K562 (cell line): ENCODE data around the gene TFB2M. TPM values are rescaled to one million over a fixed set of nuclear protein-coding genes. Genes with fewer than 3 reads are reported as not detected.

Source experiments
- BRD4 ChIP-seq: fragments of 200-600 bp; sonication (generic); IDR thresholded peaks from 2 replicates; pipeline ENCODE4 v1.6.1; 2017; ENCODE audit warnings: inconsistent platforms
- CBFB ChIP-seq: sonication (generic); formaldehyde crosslinking; IDR thresholded peaks from 2 replicates; pipeline ENCODE4 v1.4.0; 2020; ENCODE audit warnings: mild to moderate bottlenecking, missing genetic modification reagents
- FOSL1 ChIP-seq: fragments of 200-800 bp; sonication (Bioruptor generic); conservative IDR thresholded peaks from 2 replicates; pipeline ENCODE4 v1.6.1; 2016; ENCODE audit warnings: missing genetic modification characterization, missing compliant biosample characterization
- HDAC8 ChIP-seq: fragments of 450-650 bp; IDR thresholded peaks from 2 replicates; pipeline ENCODE4 v1.6.1; 2016; ENCODE audit warnings: mild to moderate bottlenecking, missing genetic modification characterization, moderate library complexity, missing compliant biosample characterization
- KAT8 ChIP-seq: fragments of 450-650 bp; IDR thresholded peaks from 2 replicates; pipeline ENCODE4 v1.6.1; 2016; ENCODE audit warnings: low read depth, mild to moderate bottlenecking
- POLR2H ChIP-seq: IDR thresholded peaks from 2 replicates; pipeline ENCODE4 v1.6.1; 2016; ENCODE audit warnings: missing genetic modification characterization, low read depth, mild to moderate bottlenecking, control low read depth, missing compliant biosample characterization, moderate library complexity
- POLR3A ChIP-seq: IDR thresholded peaks from 2 replicates; pipeline ENCODE4 v1.6.1; 2011; ENCODE audit warnings: borderline replicate concordance, mild to moderate bottlenecking, moderate library complexity; ENCODE audit not compliant: insufficient read length, insufficient read depth; ENCODE audit errors: extremely low read depth
- RBM39 ChIP-seq: fragments of 200-400 bp; formaldehyde crosslinking; optimal IDR thresholded peaks from 2 replicates; pipeline ENCODE3; 2018; ENCODE audit warnings: low read depth, low read length
- SETDB1 ChIP-seq: IDR thresholded peaks from one replicate; pipeline ENCODE4 v1.6.1; 2012; ENCODE audit warnings: low read length, control low read depth, inconsistent platforms
- SFPQ ChIP-seq: fragments of 200-400 bp; formaldehyde crosslinking; IDR thresholded peaks from 2 replicates; pipeline ENCODE4 v1.6.1; 2017; ENCODE audit warnings: mild to moderate bottlenecking, low read depth, low read length, moderate library complexity
- USF2 ChIP-seq: sonication (generic); formaldehyde crosslinking; IDR thresholded peaks from 2 replicates; pipeline ENCODE4 v1.5.0; 2020; ENCODE audit warnings: missing genetic modification reagents
- ZBTB9 ChIP-seq: fragments of 450-650 bp; formaldehyde crosslinking; IDR thresholded peaks from 2 replicates; pipeline ENCODE4 v1.4.0; 2020; ENCODE audit warnings: mild to moderate bottlenecking, moderate library complexity
- ZNF280B ChIP-seq: fragments of 250-450 bp; sonication (Bioruptor Pico); IDR thresholded peaks from 2 replicates; pipeline ENCODE4 v1.5.1; 2021; ENCODE audit warnings: mild to moderate bottlenecking
- polyA plus RNA-seq, 8 experiments: library from polyadenylated mRNA; depleted of rRNA in 4 of 8; stranded (reverse) in 5 of 8; unstranded in 3 of 8; fragments of >200 nt; fragmentation: Nextera tagmentation in 2 of 8; fragmentation: Illumina TruSeq in 1 of 8; extraction: Ambion mirVana in 2 of 8; extraction: Trizol in 1 of 8; gene quantifications; 2 replicates each; pipeline versions ENCODE4 v1.2.1 to v1.2.3, GENCODE V29; 2011 to 2014; ENCODE audit warnings: inconsistent platforms in 1 of 8, missing spikeins in 1 of 8
- total RNA-seq, 7 experiments: library from RNA; depleted of rRNA in 6 of 7; stranded (reverse); fragments of >200 nt in 6 of 7; fragmentation: Illumina TruSeq in 2 of 7; extraction: Trizol in 2 of 7; gene quantifications; 2 replicates each; pipeline versions ENCODE4 v1.2.1 to v1.2.3, GENCODE V29; 2011 to 2021; ENCODE audit warnings: low replicate concordance in 1 of 7
- TF ChIP-seq, protein P1 (sequence below): IDR thresholded peaks from 2 replicates; pipeline ENCODE4 v1.6.1; 2016; ENCODE audit warnings: missing genetic modification characterization, missing compliant biosample characterization
- TF ChIP-seq, protein P2 (sequence below): fragments of 450-650 bp; formaldehyde crosslinking; IDR thresholded peaks from 2 replicates; pipeline ENCODE4 v1.4.0; 2020; ENCODE audit warnings: mild to moderate bottlenecking, moderate library complexity
- TF ChIP-seq, protein P3 (sequence below): fragments of 450-650 bp; IDR thresholded peaks from one replicate; pipeline ENCODE4 v1.6.1; 2018; ENCODE audit warnings: mild to moderate bottlenecking, moderate library complexity; ENCODE audit not compliant: partially characterized antibody

TFB2M gene
- total and polyA plus RNA-seq, 9 of the 15 experiments (the other 6 are each of a cell fraction or from before 2014, with no cell fraction given): 55.1 to 162 (median 70.6) TPM

DNA sequence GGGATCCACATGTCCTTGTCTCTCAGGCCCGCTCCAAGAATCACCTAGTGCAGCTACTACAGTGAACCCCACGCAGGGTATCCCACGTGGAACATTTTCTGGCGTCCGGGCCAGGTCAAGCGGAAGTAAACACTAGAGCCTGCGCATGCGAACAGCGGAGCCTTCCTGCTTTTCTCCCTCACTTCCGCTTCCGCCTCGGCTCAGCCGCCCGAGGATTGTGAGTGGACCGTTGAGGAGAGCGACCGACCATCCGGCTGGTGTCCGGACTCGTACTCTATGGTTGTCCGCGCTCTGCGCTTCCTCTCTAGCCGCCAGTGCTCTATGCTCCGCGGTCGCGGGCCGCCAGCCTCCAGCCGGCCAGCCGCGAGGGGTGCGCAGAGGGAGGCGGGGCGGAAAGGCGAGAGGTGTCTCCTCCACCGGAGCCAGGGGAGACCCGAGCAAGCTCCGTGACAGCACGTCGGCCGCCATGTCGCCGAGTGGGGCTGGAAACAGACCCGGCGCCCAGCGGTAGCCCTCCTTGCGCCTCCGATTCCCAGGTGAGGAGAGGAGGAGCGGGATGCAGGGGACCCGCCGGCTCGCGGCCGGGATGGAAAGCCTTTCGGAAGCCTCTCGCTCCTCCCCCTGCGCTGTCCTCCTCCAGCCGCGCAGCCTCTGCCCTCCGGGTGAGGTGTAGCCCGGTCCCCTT lies at the start of gene TFB2M, which contains the start of gene CNST (continued):
- TF ChIP-seq, protein P1, sequence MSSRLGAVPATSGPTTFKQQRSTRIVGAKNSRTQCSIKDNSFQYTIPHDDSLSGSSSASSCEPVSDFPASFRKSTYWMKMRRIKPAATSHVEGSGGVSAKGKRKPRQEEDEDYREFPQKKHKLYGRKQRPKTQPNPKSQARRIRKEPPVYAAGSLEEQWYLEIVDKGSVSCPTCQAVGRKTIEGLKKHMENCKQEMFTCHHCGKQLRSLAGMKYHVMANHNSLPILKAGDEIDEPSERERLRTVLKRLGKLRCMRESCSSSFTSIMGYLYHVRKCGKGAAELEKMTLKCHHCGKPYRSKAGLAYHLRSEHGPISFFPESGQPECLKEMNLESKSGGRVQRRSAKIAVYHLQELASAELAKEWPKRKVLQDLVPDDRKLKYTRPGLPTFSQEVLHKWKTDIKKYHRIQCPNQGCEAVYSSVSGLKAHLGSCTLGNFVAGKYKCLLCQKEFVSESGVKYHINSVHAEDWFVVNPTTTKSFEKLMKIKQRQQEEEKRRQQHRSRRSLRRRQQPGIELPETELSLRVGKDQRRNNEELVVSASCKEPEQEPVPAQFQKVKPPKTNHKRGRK (tag): no peak
- TF ChIP-seq HDAC8 (no peak), BRD4 (no peak), ZNF280B (CRISPR knock-in tag) (no peak), CBFB (CRISPR knock-in tag) (0 out of 2 replicates have a peak, but pooled peaks have one; percentile 58), SETDB1 (no peak), POLR3A (no peak), USF2 (CRISPR knock-in tag) (no peak), KAT8 (no peak), FOSL1 (tag) (no peak; the same call in 1 of the 2 replicates), RBM39 (no peak), SFPQ (no peak), POLR2H (tag) (no peak), ZBTB9 (peak; percentile 61; the same call in 1 of the 2 replicates)
- TF ChIP-seq, protein P2, sequence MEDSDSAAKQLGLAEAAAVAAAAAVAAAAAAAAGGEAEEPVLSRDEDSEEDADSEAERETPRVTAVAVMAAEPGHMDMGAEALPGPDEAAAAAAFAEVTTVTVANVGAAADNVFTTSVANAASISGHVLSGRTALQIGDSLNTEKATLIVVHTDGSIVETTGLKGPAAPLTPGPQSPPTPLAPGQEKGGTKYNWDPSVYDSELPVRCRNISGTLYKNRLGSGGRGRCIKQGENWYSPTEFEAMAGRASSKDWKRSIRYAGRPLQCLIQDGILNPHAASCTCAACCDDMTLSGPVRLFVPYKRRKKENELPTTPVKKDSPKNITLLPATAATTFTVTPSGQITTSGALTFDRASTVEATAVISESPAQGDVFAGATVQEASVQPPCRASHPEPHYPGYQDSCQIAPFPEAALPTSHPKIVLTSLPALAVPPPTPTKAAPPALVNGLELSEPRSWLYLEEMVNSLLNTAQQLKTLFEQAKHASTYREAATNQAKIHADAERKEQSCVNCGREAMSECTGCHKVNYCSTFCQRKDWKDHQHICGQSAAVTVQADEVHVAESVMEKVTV: no peak
- TF ChIP-seq, protein P3, sequence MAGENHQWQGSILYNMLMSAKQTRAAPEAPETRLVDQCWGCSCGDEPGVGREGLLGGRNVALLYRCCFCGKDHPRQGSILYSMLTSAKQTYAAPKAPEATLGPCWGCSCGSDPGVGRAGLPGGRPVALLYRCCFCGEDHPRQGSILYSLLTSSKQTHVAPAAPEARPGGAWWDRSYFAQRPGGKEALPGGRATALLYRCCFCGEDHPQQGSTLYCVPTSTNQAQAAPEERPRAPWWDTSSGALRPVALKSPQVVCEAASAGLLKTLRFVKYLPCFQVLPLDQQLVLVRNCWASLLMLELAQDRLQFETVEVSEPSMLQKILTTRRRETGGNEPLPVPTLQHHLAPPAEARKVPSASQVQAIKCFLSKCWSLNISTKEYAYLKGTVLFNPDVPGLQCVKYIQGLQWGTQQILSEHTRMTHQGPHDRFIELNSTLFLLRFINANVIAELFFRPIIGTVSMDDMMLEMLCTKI: no peak
